ENCODE measurements around the gene CLCN1.

Gene CLCN1

DNA sequence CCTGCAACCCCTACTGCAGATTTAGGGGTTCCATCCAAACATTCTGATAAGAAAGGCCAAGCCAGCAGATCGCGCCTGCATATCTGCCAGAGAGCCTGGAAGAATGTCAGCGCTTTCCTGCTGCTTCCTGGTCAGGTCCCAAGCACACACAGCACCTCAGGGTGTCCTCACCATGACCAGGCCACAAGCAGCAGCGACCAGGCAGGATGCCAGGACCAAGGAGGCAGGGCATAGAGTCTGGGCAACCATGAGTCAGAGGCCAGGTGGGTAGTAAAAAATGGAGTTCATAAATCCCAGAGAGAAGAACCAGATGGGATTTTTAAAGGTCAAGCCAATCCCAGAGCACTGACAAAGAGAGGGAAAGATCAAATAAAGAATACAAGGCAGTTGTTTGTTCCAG lies 52.1 kb downstream of the CLCN1 start:
- DNase-seq (ENCODE audit: low read depth) = no peak

DNA sequence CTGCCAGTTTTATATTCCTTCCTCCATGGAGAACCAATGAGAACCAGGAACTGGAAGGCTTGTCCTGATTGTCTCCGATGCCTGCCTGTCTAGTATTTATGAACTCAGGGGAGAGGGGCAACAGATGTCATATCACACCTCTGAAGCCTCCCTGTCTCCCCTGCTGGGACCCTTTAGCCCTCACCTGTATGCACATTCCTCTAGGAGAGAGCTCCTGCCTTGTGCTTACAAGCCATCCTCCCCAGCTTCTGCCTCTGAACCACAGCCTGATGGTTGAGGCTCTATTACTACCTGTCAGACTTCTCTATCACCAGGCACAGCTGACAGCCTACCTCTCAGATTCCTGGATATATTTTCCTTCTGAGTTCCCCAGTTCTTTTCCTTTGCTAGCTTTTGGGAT lies 52.5 kb downstream of the CLCN1 start:
- DNase-seq (ENCODE audit: low read depth) = no peak

DNA sequence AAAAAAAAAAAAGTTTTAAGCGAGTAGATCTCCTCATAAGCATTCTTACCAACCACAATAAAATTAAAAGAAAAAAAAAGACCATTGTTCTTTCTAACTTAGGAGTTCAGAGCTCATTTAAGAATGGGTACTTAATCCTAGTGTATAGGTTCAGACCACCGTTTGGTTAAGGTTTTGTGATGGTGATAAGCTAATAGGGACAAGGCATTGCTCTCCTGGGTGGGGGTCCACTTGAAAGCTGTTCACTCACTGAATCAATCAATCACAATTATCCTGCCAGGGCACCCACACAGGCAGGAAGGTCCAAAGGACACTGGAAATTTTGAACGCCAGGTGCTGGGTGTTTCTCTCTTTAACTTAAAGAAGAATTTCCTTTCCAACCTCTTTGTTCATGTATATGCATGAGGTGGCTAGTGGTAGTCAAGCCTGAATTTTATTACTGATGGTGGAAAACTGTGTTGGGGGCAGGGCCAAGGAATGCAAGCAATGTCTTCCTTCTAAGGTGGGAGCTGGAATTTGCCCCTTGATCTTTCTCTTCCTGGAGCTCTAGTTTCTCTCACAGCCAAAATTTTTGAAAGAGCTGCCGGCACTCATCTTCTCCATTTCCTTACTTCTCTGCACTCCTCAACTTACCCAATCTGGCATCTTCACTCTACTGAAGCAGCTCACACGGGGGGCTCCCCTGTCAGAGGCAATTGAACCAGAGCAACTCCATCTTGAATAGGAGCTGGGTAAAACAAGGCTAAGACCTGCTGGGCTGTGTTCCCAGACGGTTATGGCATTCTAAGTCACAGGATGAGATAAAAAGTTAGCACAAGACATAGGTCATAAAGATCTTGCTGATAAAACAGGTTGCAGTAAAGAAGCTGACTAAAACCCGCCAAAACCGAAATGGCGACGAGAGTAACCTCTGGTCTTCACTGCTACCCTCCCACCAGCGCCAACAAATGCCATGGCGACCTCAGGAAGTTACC lies 54.1 kb downstream of the CLCN1 start:
- DNase-seq (ENCODE audit: low read depth) = no peak

DNA sequence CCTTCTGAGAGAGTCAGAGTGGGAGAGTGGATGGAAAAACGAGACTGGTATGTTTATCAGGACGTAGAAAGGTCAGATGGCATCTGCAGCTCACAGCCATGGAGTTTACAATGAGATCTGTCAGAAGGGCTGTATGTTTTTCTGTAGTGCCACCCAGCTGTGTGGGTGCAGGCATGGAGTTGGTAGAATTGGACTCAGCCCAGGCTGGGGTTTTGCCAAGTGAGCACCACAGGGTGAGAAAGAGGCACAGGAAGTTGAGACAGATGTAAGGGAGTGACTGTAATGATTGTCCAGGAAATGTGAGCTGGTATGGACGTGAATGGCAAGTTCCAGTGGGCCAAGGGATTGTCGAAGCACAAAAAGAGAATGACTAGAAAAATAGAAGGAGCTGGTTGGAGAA lies 56.2 kb downstream of the CLCN1 start:
- DNase-seq (ENCODE audit: low read depth) = no peak

DNA sequence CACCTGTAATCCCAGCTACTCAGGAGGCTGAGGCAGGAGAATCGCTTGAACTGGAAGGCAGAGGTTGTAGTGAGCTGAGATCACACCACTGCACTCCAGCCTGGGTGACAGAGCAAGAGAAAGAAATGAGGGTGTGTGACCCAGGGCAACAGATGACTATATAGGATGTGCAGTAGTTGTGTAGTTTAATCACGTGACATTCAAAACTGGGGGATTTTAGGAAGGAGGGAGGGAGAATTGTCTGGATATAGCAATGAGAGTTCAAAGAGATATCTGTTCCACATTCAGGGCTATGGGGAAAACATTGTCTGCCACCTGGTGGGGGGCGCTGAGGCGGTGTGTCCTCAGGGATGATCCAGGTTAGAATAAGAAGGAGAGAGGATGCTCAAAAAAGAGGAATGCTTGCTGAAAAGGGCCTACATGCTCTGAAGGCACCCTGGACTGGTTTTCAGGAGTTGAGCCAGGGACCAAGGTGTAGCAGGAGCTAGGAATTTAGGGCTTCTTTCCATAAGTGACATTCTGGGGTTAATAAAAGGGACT lies 57.4 kb downstream of the CLCN1 start:
- no peak for DNase-seq (ENCODE audit: low read depth)

DNA sequence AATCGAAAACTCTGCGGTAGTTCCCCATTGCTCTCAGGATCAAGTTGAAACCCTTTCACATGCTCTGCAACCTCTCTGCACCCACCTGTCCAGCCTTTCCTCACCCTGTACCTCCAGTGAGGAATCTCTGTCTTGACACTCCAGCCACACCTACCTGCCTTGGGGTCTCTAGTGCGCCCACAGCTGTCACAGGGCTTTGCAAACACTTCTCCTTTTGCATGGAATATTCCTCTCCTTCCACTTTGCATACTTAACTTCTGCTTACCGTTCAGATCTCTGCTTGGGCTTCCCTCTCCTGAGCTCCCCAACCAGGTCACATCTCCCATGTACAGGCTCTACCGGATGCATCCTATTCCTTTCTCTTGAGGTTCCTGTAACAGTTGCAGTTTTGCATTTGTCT lies 58.6 kb downstream of the CLCN1 start:
- no peak for DNase-seq (ENCODE audit: low read depth)

DNA sequence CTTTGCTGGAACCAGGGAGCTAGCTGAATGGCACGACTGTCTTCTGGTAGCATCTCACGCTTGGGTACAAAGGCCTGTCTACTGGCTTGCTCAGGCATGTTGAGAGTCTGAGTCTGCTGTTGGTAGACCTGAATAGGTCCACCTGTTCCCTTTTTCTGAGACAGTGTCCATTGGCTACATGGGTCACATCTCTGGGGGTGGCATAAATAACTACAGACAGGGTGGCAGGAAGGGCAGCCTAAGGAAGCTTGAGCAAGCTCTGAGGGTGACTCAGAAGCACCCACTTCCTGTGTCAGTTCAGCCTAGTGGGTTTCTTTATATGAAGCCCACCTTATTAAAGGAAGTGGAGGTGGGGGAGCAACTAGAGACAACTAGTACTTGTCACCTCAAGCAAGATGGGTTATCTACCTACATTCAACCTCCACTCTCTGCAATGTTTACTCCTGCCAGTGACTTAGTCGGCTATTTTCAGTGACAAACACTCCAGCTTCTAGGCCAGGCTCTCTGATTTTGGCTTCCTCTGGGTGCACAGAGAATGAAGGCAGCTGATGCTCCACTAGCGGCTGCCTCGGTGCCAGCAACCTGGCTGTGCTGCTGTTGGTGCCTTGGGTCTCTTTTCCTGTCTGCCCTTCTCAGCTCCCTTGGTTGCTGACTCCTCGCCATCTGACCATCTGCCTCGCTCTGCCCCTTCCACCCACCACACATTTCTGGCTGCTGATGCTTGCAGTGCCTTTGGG lies 59.6 kb downstream of the CLCN1 start:
- peak; percentile 35 for DNase-seq (ENCODE audit: low read depth)

DNA sequence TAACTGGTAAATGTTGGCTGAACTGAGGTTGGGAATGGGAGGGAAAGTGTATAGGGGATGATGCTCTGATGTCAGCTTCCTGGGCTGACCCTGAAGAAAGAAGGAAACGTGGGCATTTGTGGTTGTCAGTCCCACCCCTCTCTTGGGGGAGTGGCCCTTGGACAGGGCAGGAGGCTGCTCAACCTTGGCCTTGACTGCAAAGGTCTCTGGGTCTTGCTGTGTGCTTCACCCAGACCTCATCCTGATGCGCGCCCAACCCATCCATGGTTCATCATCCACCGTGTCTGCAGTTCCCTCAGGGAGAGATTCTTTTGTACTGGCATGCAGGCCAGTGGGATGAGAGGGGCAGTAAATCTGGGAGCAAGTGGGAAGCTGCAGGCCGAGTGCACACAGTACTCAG lies 60.5 kb downstream of the CLCN1 start:
- no peak for DNase-seq (ENCODE audit: low read depth)

DNA sequence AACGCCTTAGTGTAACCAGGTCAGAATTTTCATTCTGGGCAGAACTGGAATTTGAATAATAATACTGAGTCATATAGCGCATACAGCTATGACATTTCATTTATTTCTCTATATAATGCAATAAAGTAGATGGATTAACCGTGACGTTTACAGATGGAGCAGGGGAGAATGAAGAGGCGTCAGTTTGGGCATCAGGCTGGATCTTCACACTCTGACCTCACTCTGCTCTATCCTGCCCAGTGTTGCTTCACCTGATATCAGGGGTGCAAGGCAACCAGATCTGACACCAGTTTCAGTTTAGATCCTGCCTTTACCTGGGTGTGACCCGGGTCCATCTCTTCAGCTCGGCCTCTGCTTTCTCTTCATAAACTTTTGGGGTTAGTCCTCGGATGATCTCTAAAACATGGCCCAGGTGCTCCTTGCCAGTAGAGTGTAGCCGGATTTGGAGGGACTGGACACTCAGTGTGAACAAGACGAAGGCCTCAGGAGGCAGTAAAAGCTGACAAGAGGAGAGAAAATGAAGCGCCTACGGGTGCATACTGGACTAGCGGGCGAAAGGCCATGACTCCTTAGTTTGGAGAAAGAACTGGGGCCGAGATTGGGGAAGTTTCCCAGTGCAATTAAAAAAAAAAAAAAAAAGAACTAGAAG lies 63.8 kb downstream of the CLCN1 start:
- DNase-seq (ENCODE audit: low read depth) = no peak

DNA sequence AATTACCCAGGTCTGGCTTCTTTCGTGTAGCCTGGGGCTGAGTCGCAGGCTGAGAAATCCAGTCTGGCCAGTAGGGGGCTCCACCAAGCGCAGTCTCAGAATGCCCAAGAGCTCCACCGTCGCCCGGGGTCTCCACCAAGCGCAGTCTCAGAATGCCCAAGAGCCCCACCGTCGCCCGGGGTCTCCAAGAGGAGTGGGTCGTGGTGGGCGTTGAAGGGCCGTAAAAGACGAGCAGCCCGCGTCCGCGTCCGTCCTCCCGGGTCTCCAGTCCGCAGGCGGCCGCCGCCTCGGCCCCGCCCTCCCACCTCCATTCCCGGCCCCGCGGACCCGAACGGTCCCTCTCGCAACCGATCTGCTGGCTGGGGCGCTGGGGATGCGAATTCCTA lies 64.3 kb downstream of the CLCN1 start:
- peak; percentile 75 for DNase-seq (ENCODE audit: low read depth)

DNA sequence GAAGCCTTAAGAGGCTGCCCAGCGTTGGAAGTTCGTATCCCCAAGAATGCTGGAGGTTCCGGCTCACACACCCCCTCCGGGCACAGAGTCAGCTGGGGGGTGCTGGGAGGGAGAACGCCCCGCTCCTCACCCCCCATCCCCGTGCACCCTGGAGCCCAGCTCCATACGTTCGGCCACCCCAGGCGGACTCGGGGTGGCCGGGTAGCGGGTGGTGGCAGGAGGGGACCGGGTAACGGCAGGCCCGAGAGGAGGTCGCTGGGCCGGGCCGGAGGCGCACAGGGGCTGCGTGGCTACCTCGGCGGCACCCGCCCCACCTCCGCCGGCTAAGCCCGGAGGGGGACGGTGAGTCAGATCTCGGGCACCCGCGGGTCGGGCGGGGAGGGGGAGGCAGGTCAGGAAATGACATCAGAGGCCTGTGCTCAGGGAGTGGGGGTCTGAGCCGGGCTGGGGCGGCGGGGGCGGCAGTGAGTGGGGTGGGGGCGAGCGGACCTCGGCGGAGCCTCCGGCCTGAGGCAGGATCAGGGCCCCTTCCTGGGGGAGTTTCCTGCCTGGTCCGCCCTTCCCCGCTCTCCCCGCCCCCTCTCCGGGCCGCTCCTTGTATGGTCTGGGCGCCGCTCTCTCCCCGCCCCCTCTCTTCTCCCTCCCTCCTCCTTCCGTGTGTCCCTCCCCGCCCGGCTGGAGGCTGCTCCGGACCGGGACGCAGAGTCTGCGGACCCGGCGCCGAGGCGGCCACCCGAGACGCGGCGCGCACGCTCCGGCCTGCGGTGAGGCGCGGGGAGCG lies 64.9 kb downstream of the CLCN1 start, which contains the start of gene ZYX:
TSS of gene ZYX (plus strand) at position 700 of the 781 bp plus-strand sequence. CDS start 227 bp downstream, outside the sequence.
- DNase-seq (ENCODE audit: low read depth) = peak; percentile 89

DNA sequence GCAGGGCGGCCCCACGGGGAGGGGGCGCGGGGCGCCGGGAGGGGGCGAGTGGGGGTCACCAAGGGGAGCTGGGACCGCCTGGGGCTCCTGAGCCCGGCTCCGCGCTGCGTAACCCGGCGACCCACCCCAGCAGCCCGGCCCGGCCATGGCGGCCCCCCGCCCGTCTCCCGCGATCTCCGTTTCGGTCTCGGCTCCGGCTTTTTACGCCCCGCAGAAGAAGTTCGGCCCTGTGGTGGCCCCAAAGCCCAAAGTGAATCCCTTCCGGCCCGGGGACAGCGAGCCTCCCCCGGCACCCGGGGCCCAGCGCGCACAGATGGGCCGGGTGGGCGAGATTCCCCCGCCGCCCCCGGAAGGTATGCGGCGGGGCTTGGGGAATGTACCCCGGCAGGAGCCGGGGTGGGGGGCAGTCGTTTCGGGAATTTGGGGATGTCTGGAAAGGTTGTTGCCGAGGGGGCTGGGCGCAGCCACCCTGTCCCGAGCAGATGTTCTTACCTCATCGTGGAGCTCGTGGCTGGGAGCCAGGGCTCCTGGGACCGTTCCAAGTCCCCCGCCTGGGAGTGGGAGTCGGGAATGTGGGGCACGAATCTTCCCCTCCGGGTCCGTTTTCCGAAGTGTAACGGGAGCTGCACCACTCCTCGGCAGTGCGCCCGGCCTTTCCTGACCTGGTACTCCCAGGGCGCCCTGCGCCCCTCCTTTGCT lies 65.7 kb downstream of the CLCN1 start:
- DNase-seq (ENCODE audit: low read depth) = no peak

DNA sequence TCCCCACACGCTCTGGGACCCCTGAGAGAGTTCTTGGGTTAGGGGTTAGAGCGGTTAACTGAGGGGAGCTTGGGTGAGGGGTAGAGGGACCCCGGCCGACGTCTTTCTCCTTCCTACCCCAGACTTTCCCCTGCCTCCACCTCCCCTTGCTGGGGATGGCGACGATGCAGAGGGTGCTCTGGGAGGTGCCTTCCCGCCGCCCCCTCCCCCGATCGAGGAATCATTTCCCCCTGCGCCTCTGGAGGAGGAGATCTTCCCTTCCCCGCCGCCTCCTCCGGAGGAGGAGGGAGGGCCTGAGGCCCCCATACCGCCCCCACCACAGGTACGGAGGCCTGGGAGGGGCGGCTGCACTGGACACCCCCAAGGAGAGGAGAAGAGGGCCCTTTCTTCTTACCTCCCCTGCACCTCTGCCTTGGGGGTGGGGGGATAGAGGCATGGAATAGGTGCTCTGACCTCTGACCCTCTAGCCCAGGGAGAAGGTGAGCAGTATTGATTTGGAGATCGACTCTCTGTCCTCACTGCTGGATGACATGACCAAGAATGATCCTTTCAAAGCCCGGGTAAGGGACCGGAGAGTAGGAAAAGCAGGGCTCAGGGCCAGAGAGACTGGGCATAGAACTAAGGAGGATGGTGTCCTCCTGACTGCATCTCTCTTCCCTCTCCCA lies 66.3 kb downstream of the CLCN1 start:
- DNase-seq (ENCODE audit: low read depth) = no peak

DNA sequence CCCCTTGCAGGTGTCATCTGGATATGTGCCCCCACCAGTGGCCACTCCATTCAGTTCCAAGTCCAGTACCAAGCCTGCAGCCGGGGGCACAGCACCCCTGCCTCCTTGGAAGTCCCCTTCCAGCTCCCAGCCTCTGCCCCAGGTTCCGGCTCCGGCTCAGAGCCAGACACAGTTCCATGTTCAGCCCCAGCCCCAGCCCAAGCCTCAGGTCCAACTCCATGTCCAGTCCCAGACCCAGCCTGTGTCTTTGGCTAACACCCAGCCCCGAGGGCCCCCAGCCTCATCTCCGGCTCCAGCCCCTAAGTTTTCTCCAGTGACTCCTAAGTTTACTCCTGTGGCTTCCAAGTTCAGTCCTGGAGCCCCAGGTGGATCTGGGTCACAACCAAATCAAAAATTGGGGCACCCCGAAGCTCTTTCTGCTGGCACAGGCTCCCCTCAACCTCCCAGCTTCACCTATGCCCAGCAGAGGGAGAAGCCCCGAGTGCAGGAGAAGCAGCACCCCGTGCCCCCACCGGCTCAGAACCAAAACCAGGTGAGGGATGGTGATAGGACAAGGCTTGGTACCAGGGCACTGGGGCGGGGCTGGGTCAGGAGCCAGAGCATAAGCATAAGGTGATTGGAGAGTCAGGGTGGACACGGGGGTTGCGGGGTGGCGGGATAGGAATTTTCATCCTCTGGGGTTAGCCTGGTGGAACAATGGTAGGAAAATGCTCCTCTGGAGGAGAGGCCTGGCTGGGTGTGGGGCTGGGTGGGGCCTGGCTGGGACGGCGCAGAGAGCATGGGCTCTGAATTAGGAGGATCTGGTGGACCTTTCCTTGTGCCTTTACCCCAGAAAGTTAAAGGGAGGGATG lies 67.1 kb downstream of the CLCN1 start:
- no peak for DNase-seq (ENCODE audit: low read depth)

DNA sequence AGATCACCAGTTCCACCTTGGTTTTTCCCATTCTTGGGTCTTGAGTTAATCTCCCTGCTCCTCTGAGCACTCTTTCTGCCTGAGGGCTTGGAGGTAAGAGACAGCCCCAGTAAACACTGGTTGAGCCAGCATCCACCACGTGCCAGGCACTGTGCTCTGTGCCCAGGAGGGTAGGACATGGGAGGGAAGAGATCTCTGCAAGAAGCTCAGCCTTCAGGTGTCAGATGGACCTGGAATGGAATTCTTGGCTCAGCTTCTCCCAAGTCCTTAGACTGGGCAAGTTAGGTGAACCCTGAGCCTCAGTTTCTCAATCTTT lies 67.7 kb downstream of the CLCN1 start:
- no peak for DNase-seq (ENCODE audit: low read depth)

DNA sequence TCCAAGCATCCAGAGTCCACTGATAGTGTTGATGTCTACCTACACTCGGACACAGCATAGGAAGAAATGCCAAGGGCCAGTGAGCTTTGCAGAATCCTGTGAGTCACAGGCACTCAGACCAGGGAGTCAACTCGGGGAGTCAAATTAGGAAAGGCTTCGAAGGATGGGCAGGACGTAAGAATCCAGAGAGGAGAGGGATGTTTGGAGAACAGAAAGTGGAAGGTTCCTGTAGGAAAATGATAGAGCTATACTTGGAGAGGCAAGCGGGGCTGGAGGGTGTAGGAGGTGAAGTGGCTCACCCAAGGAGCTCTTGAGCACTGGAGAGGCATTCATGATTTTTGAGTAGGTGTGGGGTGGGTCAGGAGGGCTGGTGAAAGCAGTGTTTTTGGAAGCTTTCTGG lies 68.2 kb downstream of the CLCN1 start:
- DNase-seq (ENCODE audit: low read depth) = no peak

DNA sequence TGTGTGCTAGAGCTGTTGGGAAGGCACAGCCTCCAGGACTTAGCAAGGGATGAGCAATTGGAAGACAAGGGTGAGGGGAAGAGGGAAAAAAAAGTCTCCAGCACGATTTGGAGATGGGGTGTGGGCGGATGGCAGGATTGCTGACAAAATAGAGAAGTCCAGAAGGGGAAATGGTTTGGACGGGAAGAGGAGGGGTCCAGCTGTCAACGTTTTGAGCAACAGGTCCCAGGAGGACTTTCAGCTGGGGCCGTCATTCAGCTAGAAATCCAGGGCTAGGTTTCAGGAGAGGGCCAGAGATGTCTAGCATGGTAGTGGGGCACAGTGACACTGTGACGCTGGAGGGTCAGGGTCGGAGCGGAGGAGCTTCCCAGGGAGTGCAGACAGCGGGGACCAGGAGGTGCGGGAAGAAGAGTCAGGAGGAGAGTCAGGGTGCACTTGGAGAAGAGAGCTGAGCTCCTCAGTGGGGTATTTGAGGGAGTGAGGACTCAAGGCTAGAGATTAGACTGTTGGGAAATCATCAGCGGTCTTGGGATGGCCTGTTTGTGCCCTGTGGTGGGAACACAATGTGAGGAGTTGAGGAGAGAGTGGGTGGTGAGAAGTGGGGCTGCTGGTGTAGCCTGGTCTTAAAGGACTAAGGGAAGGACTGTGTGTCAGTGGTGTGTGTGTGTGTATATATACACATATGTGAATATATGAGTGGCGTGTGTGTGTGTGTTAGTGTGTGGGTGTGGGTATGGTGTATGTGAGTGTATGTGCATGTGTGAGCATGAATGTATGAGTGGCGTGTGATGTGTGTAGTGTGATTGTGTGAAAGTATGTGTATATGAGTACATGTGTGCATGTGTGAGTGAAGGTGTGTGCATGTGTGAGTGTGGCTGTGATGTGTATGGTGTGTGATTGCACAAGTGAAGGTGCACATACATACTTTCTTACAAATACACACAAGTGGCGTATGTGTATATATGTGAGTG lies 69.0 kb downstream of the CLCN1 start:
- DNase-seq (ENCODE audit: low read depth) = no peak
